Islet precursor cell (in vitro differentiated cells): ENCODE results near the gene ASB16.
A peak's percentile ranks its signal among the peaks of the same experiment; 100 is the strongest.
"Not testable (repeated sequence)": the region's sequence is repeated elsewhere in the genome, so short reads cannot be mapped to it uniquely, and the experiment has no call there.

Experiments used
- DNase-seq: peaks from one replicate; pipeline ENCODE4 v3.0.0-alpha.2; 2018

The ASB16 gene

DNA sequence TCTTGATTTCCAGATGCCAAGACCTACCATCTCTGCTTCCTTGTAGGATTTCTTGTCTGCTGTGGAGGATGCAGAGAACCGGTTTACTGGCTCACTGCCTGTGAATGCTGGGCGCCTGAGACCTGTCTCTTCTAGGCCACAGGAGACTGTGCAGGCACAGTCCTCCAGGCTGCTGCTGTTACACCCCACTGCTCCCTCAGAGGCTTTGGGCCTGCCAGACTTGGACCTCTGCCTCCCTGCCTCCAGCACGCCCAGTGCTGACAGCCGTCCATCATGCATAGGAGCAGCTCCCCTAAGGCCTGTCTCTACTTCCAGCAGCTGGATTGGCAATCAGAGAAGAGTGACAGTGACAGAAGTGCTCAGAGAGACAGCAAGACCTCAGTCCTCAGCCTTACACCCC is 22.7 kb upstream of the ASB16 start:
- DNase-seq, result no peak

- DNase-seq, result not testable (repeated sequence)
These were observed 21.4 kb upstream of the ASB16 start for GRCh38 chr17:44149066-44149465.

DNA sequence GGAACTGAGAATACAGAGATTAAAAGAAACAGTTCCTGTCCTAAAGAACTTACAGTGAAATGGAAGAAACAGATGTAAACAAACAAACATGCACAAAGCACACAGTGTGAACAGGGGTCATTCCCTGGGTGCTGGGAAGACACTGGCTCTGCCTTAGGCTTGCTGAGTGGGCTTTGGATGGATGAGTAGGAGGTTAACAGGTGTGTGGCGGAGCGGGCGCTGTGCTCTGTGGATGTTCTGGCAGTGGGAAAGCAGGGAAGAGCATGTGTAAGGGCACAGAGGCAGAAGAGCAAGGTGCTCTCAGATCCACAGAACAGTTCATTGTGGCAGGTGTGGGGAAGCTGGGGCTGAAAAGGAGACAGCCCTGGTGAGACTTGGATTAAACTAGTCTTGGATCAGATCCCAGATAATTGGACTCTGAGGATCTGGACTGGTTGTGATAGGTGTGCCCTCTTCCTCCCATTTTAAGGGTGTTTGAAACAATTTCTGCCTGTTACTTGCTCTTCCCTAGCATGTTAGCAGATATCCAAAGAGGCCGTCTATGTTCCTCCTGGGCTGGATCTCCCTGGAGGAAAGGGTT is 20.7 kb upstream of the ASB16 start:
- no peak for DNase-seq

DNA sequence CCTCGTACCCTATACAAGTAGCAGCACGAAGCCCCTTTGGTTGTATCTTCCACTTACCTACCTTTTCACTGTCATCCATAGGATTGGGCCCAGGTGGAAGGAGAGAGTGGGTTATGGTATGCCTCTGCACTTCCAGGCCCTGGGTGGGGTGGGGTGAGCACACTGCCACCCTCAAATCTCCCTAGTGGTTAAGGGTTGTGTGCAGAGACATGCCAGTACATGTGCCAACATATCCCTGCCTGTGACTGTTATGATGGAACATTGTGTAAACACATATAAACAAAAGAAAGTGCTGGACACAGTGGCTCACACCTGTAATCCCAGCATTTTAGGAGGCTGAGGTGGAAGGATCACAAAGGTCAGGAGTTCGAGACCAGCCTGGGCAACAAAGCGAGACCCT is 17.6 kb upstream of the ASB16 start:
- DNase-seq, result no peak

DNA sequence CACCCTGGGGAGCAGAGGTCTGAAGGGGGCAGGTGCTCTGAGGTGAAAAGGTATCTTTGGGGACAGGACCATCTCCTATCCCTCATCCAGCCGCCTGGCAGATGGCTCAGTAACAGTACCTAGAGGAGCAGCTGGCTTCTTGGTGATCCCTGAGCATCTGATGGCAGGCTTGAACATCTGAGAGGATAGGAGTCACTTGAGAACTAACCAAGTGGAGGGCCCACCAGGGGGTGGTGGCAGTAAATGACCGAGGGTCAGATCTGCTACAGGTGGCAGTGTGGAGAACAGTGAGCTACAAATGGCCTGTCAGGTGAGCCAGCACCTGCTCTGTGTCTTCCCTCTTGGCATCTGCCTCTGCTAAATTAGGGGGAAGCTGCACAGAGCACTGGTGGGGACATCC is 15.0 kb upstream of the ASB16 start:
- peak; percentile 52 for DNase-seq

DNA sequence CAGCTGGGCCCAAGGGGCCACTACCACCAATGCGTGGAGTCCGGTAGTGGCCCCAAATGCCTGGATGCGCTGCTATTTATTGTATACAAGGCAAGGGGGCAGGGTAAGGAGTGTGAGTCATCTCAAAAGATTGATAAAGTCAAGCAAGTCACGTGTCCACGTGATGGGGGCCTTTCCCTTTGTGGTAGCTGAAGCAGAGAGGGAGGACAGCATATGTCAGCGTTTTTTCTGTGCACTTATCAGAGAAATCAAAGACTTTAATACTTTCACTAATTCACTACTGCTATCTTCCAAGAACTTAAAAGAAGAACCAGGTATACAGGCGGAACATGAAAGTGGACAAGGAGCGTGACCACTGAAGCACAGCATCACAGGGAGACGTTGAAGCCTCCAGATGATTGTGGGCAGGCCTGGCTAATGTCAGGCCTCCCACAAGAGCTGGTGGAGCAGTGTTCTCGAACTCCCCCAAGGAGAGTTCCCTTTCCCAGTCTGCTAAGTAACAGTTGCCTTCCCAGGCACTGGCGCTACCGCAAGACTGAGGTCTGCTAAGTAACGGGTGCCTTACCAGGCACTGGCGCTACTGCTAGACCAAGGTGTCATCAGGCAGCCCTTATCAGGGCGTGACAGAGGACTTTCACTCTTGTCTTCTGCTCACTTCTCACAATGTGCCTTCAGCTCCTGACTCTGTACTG is 10.8 kb upstream of the ASB16 start:
- no peak for DNase-seq

GRCh38 chr17:44164476-44164875 is 6.0 kb upstream of the ASB16 start:
- DNase-seq, result no peak

GRCh38 chr17:44167181-44167861 is 3.2 kb upstream of the ASB16 start:
- no peak for DNase-seq

DNA sequence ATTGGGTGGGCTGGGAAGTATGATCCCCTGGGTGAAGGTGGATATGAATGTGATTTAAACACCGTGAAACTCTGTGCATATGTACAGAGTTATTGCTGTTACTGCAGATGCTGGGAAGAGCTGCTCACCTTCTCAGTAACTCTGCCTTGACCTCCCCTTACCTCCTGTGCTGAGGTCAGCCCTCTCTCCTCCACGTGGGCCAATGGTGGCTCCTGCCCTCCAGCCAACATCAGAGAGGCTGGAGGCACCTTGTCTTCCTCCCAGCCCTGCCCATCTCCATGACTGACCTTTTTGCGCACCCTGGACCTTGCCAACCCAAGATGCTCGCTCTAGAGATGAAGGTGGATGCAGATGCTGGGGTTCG is 387 bp upstream of the ASB16 start:
- no peak for DNase-seq

- peak; percentile 57 for DNase-seq
These were observed 1.5 kb downstream of the ASB16 start for GRCh38 chr17:44171931-44172455.

DNA sequence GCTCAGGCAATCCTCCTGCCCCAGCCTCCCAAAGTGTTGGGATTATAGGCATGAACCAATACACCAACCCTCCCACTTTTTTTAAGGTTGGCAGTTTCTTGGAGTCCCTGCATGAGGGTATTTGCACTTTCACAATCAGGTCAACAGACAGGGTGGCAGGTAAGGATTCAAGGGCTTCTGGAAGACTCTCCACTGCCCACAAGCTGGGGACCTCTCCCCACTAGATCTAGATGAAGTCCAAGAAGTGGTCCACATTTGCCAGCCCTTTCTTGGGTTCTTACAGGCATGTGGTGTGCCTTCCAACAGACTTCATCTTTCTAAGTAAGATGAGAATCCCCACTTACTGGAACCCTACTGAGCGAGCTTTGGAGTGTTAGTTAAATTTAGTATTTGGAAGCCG is 3.9 kb downstream of the ASB16 start:
- no peak for DNase-seq

DNA sequence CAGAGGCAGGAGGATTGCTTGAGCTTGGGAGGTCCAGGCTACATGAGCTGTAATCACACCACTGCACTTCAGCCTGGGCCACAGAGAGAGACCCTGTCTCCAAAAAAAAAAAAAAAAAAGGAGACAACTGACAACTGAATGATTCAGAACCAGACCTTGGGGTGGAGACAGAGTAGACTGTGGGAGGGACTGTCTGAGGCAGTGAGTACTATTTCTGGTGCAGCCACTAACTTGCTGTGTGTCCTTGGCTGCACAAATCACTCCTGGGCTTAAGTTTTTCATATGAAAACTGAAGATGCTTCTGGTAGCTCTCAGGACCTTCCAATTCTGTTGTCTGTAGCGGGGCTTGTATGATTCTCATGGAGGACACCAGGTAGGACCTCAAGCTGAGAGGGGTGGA is 5.8 kb downstream of the ASB16 start:
- no peak for DNase-seq

DNA sequence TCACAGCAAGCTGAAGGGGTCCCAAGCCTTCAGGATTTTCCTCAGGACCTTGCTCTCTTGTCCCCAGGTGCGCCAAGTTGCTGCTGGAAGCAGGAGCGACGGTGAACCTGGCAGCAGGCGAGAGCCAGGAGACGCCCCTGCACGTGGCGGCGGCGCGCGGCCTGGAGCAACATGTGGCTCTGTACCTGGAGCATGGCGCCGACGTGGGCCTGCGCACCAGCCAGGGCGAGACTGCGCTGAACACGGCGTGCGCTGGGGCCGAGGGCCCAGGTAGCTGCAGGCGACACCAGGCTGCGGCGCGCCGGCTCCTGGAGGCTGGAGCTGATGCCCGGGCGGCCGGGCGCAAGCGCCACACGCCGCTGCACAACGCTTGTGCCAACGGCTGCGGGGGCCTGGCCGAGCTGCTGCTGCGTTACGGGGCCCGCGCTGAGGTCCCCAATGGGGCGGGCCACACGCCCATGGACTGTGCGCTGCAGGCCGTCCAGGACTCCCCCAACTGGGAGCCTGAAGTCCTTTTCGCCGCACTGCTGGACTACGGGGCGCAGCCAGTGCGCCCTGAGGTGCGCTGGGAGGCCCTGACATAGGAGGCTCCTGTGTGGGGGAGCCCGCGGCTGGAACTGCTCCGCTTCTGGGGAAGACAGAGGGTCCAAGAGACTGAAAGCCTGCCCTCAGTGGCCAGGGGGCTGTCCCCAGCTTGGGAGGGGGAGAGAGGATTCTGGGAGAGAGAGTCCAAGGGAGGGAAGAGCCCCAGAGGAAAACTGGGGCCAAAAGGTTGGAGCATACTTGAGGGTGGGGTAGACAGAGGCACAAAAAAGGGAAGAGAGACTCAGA is 6.4 kb downstream of the ASB16 start:
- no peak for DNase-seq

DNA sequence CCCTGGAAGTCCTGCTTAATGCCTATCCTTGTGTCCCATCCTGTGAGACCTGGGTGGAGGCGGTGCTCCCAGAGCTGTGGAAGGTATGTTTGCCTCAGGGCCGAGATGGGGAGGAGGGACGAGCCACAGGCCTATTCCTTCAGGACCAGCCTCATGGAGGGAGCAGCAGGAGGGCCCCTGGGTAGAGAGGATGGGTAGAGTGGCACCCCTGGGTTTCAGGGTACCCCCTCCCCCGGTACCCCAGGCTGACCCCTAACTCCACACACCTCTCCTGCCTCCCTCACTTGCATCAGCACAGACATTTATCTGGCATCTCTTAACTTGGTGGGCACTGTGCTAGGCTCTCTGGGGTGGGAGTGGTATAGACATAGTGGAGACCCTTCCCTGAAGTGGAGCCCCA is 7.1 kb downstream of the ASB16 start:
- no peak for DNase-seq

GRCh38 chr17:44178133-44178532 is 7.6 kb downstream of the ASB16 start:
- no peak for DNase-seq

DNA sequence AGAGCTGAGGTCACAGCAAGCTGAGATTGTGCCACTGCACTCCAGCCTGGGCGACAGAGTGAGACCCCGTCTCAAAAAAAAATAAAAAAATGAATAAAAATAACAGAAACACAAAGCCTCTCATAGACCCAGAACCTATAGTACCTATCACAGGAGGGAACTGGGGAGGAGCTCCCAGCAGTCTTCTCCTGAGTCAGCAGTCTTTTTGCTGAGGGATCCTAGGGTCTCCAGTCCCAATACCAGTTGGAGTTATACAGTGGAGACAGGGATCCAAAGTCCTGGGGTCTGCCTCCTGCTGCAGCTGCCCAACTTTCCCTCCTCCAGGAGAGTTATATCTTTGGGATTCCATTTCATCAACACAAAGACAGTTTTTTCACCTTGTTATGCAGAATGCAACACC is 12.5 kb downstream of the ASB16 start:
- no peak for DNase-seq

- DNase-seq, result no peak
These were observed 13.8 kb downstream of the ASB16 start for GRCh38 chr17:44184212-44184810.

GRCh38 chr17:44186307-44187130 is 16.0 kb downstream of the ASB16 start, which contains the start of gene TMUB2:
Gene TMUB2 (plus strand): TSS chr17:44186972. CDS start chr17:44187709, 737 bp downstream.
- peak; percentile 100 for DNase-seq

DNA sequence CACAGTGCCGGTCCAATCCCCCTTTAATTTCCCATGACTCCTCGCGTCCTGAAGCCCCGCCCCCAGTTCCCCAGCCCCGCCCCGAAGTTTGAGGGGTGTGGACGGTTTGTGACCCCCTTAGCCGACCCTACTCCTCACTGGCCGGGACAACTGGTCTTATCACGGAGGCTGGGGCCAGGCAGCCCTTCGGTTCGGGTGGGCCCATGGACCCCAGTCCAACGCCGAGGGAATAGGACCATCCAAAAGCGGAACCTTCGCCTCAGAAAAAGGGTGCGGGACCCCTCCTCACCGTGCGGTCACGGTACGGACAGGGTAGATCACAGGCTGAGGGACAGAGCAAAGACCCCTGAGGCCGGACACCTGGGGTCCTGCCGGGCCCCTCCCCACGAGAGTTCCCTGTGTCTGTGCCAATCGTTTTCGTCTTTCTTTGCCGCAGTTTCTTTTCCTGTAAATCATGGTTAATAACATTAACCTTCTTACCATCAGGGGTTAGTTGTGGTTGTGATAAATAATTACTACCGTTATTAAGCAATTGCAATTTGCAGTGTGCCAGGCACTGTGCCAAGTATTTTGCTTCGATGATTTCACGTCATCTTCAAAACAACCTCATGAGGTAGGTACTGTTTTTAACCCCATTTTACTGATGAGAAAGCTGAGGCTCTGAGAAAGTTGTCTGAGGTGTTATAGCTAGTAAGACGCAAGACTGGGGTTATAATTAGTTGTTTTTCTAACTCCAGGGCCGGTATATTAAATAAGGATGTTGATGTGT is 16.8 kb downstream of the ASB16 start:
- DNase-seq, result no peak

DNA sequence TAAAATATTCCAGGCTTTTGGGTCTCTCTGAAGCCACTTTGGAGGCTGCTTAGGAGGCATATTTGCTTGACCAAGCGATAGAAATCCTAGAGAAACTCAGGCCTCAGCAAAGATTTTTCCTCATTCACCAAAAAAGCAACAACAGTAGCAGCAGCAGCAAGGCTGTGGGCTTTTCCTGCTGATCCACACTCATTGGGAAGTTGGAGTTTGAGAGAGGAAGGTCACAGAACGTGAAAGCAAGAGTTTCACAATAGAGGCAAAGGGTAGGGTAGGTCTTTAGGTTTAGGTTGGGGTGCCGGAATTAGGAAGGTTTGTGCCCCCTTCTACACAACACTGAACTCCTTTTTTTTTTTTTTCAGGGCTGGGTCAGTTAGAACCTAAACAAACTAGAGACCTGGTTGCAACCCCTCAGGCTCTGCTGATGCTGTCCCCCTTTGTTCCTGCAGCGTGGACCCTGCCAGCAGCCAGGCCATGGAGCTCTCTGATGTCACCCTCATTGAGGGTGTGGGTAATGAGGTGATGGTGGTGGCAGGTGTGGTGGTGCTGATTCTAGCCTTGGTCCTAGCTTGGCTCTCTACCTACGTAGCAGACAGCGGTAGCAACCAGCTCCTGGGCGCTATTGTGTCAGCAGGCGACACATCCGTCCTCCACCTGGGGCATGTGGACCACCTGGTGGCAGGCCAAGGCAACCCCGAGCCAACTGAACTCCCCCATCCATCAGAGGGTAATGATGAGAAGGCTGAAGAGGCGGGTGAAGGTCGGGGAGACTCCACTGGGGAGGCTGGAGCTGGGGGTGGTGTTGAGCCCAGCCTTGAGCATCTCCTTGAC is 18.3 kb downstream of the ASB16 start:
- DNase-seq, result no peak
